ENCODE data around the gene ALDH1A2.
"Not testable (repeated sequence)": the region's sequence is repeated elsewhere in the genome, so short reads cannot be mapped to it uniquely, and the experiment has no call there.

Gene ALDH1A2

DNA sequence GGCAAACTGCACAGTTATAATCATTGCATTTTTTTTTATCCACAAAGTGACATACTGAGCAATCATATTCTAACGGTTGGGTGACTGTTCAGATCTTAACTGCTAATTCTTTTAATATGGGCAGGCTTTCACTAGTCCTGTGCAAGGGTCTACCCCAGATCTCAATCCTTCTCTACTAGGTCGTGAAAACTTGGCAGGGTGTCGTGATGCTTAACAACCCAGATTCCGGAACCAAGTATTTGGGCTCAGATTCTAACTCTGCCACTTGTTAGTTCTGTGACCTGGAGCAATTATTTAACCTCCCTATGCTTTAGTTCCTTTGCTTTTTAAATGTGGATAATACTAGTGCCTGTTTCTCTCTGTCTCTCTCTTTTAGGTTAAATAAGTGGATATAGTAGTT is 16.4 kb upstream of the ALDH1A2 start:
- H3K9ac ChIP-seq (ENCODE audit: insufficient read length, low read depth): no peak overlapping the region
- TF ChIP-seq YY1 (IDR thresholded peaks at IDR 0.05; ENCODE audit: insufficient read depth, insufficient read length): no peak
- TF ChIP-seq SUZ12 (IDR thresholded peaks at IDR 0.05; ENCODE audit: extremely low read depth, insufficient read depth, insufficient read length): no peak
- no peak for TF ChIP-seq ZNF274 (IDR thresholded peaks at IDR 0.05; ENCODE audit: low read depth, low read length)

DNA sequence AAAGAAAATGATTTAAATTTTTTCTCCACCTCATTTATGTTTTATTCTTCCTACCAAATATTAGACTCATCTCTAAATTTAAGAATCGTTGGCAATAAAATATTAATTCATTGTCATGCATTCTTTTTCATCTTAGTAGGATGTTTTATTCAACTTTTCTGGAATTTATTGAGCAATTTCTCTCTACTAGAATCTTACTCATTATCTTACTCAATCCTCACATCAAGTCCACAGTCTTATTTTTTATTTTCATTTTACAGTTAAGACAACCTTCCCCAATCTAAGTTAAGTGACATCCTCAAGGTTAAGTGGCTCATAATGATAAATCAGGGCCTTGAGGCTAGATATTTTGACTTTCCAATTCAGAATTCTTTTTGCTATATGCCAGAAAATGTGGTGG is 15.9 kb upstream of the ALDH1A2 start:
- H3K9ac ChIP-seq (ENCODE audit: insufficient read length, low read depth): no peak overlapping the region
- no peak for DNase-seq (ENCODE audit: low read depth, low spot score)
- H3K4me3 ChIP-seq (ENCODE audit: insufficient read length, low read depth): no peak overlapping the region

More for the DNA sequence above, 16.4 kb upstream of the ALDH1A2 start:
- no peaks in the 10 kb centered on the region for H3K27me3 ChIP-seq (ENCODE audit: insufficient read depth, insufficient read length)
- no peak for DNase-seq (ENCODE audit: low read depth, low spot score)
- H3K36me3 ChIP-seq (ENCODE audit: insufficient read depth, insufficient read length, low read length): no peaks in the 10 kb centered on the region
- H3K9me3 ChIP-seq (ENCODE audit: insufficient read depth, low read length): no peaks in the 10 kb centered on the region
- H3K4me3 ChIP-seq (ENCODE audit: insufficient read length, low read depth): no peak overlapping the region
- no peaks in the 10 kb centered on the region for H3K4me1 ChIP-seq (ENCODE audit: insufficient read depth, insufficient read length)

DNA sequence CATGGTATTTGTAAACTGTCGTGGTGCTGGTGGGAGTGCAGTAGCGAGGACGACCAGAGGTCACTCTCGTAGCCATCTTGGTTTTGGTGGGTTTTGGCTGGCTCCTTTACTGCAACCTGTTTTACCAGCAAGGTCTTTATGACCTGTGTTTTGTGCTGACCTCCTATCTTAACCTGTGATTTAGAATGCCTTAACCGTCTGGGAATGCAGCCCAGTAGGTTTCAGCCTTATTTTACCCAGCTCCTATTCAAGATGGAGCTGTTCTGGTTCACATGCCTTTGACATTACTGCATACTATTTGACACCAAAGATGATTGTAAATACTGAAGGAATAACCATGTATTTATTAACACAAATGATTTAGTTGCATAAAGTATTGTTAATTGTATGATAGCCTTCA is 15.4 kb upstream of the ALDH1A2 start:
- H3K4me3 ChIP-seq (ENCODE audit: insufficient read length, low read depth); H3K9ac ChIP-seq (ENCODE audit: insufficient read length, low read depth); DNase-seq (ENCODE audit: low read depth, low spot score); H3K36me3 ChIP-seq (ENCODE audit: insufficient read depth, insufficient read length, low read length); H3K9me3 ChIP-seq (ENCODE audit: insufficient read depth, low read length); H3K27me3 ChIP-seq (ENCODE audit: insufficient read depth, insufficient read length); H3K4me1 ChIP-seq (ENCODE audit: insufficient read depth, insufficient read length): not testable (repeated sequence)

More for the DNA sequence above, 15.9 kb upstream of the ALDH1A2 start:
- Histone ChIP-seq H3K36me3 (ENCODE audit: insufficient read depth, insufficient read length, low read length) (no peaks in the 10 kb centered on the region), H3K9me3 (ENCODE audit: insufficient read depth, low read length) (no peaks in the 10 kb centered on the region), H3K4me1 (ENCODE audit: insufficient read depth, insufficient read length) (no peaks in the 10 kb centered on the region), H3K27me3 (ENCODE audit: insufficient read depth, insufficient read length) (no peaks in the 10 kb centered on the region)
- TF ChIP-seq ZNF274 (IDR thresholded peaks at IDR 0.05; ENCODE audit: low read depth, low read length) (no peak), YY1 (IDR thresholded peaks at IDR 0.05; ENCODE audit: insufficient read depth, insufficient read length) (no peak), SUZ12 (IDR thresholded peaks at IDR 0.05; ENCODE audit: extremely low read depth, insufficient read depth, insufficient read length) (no peak)

DNA sequence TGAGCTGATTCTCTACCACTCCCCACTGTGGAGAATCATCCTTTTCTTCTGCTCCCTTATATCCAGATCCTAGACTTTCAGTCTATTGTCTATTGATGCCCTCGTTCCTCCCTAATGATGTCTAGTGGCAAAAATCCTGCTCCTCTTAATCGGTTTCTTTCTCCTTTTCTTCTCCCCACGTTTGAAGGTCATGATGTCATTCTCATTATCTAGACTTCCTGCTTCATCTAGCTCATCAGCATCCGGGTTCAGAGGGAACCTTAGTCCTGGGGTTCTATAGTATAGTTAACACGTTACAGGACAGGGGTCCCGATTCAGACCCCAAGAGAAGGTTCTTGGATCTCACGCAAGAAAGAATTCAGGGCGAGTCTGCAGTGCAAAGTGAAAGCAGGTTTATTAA is 14.9 kb upstream of the ALDH1A2 start:
- Histone ChIP-seq H3K4me1 (ENCODE audit: insufficient read depth, insufficient read length) (no peaks in the 10 kb centered on the region), H3K27me3 (ENCODE audit: insufficient read depth, insufficient read length) (no peaks in the 10 kb centered on the region), H3K36me3 (ENCODE audit: insufficient read depth, insufficient read length, low read length) (no peaks in the 10 kb centered on the region), H3K4me3 (ENCODE audit: insufficient read length, low read depth) (no peak overlapping the region), H3K9me3 (ENCODE audit: insufficient read depth, low read length) (no peaks in the 10 kb centered on the region), H3K9ac (ENCODE audit: insufficient read length, low read depth) (no peak overlapping the region)
- TF ChIP-seq SUZ12 (IDR thresholded peaks at IDR 0.05; ENCODE audit: extremely low read depth, insufficient read depth, insufficient read length) (no peak), ZNF274 (IDR thresholded peaks at IDR 0.05; ENCODE audit: low read depth, low read length) (no peak), YY1 (IDR thresholded peaks at IDR 0.05; ENCODE audit: insufficient read depth, insufficient read length) (no peak)
- no peak for DNase-seq (ENCODE audit: low read depth, low spot score)

DNA sequence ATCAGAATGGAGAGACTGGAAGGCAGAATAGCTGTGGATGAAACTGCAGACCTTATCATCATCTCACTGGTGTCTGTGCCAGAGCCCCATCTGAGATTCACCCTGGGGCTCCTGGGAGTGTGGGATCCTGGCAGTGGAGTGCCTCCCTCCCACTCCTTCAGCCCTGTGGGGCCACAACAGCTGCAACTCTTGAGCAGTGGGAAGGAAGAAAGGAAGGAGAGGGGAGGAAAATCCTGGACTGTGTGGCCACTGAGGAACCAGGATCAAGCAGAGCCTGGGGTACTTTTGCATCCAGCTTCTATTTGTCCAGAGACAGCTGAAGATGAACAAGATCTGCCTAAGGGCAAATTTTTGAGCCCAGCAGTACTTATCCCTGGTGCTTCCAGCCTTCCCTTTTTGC is 13.1 kb upstream of the ALDH1A2 start:
- Histone ChIP-seq H3K9me3 (ENCODE audit: insufficient read depth, low read length) (no peaks in the 10 kb centered on the region), H3K4me1 (ENCODE audit: insufficient read depth, insufficient read length) (no peaks in the 10 kb centered on the region), H3K9ac (ENCODE audit: insufficient read length, low read depth) (no peak overlapping the region), H3K4me3 (ENCODE audit: insufficient read length, low read depth) (no peak overlapping the region), H3K27me3 (ENCODE audit: insufficient read depth, insufficient read length) (no peaks in the 10 kb centered on the region), H3K36me3 (ENCODE audit: insufficient read depth, insufficient read length, low read length) (no peaks in the 10 kb centered on the region)
- no peak for DNase-seq (ENCODE audit: low read depth, low spot score)
- TF ChIP-seq ZNF274 (IDR thresholded peaks at IDR 0.05; ENCODE audit: low read depth, low read length): no peak
- no peak for TF ChIP-seq SUZ12 (IDR thresholded peaks at IDR 0.05; ENCODE audit: extremely low read depth, insufficient read depth, insufficient read length)
- TF ChIP-seq YY1 (IDR thresholded peaks at IDR 0.05; ENCODE audit: insufficient read depth, insufficient read length): no peak

DNA sequence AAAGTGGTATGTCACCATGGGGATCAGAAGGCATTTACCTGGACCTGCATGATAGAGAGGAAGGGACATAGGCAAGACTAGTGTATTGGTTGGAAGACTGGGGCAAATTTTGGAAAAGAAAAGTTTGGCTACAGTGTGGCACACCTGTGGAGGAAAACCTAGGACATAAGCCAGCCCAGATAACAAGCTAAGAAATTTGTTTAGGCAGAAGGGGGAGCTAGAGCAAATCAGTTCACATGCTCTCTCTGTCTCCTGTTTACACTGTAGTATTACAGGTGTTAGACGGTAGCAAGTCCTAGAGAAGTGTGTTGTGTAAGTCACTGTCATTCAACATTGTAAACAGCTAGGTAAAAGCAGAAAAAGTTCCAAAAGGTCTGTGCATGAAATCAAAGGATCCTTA is 11.9 kb upstream of the ALDH1A2 start:
- Histone ChIP-seq H3K36me3 (ENCODE audit: insufficient read depth, insufficient read length, low read length) (no peaks in the 10 kb centered on the region), H3K4me1 (ENCODE audit: insufficient read depth, insufficient read length) (no peaks in the 10 kb centered on the region), H3K9me3 (ENCODE audit: insufficient read depth, low read length) (no peaks in the 10 kb centered on the region), H3K4me3 (ENCODE audit: insufficient read length, low read depth) (no peak overlapping the region), H3K27me3 (ENCODE audit: insufficient read depth, insufficient read length) (no peaks in the 10 kb centered on the region), H3K9ac (ENCODE audit: insufficient read length, low read depth) (no peak overlapping the region)
- DNase-seq (ENCODE audit: low read depth, low spot score): no peak
- TF ChIP-seq ZNF274 (IDR thresholded peaks at IDR 0.05; ENCODE audit: low read depth, low read length) (no peak), SUZ12 (IDR thresholded peaks at IDR 0.05; ENCODE audit: extremely low read depth, insufficient read depth, insufficient read length) (no peak), YY1 (IDR thresholded peaks at IDR 0.05; ENCODE audit: insufficient read depth, insufficient read length) (no peak)

DNA sequence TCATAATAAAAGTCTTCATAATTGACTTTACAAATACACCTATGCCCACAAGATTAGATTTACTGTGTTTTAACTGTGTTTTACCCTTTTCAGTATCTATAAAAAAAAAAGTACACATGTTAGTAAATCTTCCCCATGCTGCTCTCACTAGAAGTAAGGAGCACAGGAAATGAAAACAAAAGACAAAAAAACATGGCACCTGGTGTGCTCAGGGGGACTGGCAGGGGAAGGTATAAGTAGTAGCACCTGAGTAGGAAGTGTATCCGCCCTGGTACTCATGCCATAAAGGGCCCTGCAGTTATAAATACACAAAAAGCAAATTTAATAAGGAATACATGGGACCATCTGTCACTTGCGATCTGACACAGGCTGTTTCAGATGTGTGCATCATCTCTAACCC is 8.9 kb upstream of the ALDH1A2 start:
- no peak for TF ChIP-seq YY1 (IDR thresholded peaks at IDR 0.05; ENCODE audit: insufficient read depth, insufficient read length)
- TF ChIP-seq SUZ12 (IDR thresholded peaks at IDR 0.05; ENCODE audit: extremely low read depth, insufficient read depth, insufficient read length): no peak
- no peak for TF ChIP-seq ZNF274 (IDR thresholded peaks at IDR 0.05; ENCODE audit: low read depth, low read length)
- Histone ChIP-seq H3K36me3 (ENCODE audit: insufficient read depth, insufficient read length, low read length) (no peaks in the 10 kb centered on the region), H3K9ac (ENCODE audit: insufficient read length, low read depth) (no peak overlapping the region), H3K4me1 (ENCODE audit: insufficient read depth, insufficient read length) (no peaks in the 10 kb centered on the region), H3K27me3 (ENCODE audit: insufficient read depth, insufficient read length) (no peaks in the 10 kb centered on the region), H3K4me3 (ENCODE audit: insufficient read length, low read depth) (no peak overlapping the region), H3K9me3 (ENCODE audit: insufficient read depth, low read length) (no peaks in the 10 kb centered on the region)
- no peak for DNase-seq (ENCODE audit: low read depth, low spot score)
